ENCODE data around the gene KCNMA1.

The KCNMA1 gene

DNA sequence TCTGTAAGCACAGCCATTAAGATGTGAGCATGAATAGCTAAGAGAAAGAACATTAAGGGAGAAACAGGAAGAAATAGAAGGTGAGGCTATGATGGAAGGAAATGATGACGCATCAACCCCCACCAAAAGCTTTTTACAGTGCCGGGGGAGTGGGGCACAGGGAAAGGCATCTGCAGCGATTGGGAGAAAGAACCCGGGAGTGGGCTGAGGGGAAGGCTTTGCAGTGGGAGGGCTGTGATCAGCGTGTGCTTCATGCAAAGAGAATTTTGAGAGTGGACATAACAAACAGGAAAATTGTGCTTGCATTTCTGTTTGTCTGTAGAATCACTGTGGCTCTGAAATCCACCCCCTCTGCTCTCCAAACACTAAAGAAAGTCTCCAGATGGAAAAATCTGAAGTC lies 250.8 kb downstream of the KCNMA1 start:
- Histone ChIP-seq H3K9me3 (ENCODE audit: control insufficient read depth, low read length) (no peaks in the 10 kb centered on the region), H3K27ac (no peak overlapping the region), H2AFZ (no peak overlapping the region), H3K4me3 (ENCODE audit: low read depth, low read length) (no peak overlapping the region), H3K27me3 (ENCODE audit: control insufficient read depth, insufficient read depth, low read length) (no peaks in the 10 kb centered on the region), H3K9ac (no peak overlapping the region), H3K79me2 (no peaks in the 10 kb centered on the region), H3K36me3 (ENCODE audit: control insufficient read depth, insufficient read depth, low read length) (no peaks in the 10 kb centered on the region), H3K4me2 (ENCODE audit: low read length) (no peak overlapping the region), H3K4me1 (no peaks in the 10 kb centered on the region)
- TF ChIP-seq, protein P1, sequence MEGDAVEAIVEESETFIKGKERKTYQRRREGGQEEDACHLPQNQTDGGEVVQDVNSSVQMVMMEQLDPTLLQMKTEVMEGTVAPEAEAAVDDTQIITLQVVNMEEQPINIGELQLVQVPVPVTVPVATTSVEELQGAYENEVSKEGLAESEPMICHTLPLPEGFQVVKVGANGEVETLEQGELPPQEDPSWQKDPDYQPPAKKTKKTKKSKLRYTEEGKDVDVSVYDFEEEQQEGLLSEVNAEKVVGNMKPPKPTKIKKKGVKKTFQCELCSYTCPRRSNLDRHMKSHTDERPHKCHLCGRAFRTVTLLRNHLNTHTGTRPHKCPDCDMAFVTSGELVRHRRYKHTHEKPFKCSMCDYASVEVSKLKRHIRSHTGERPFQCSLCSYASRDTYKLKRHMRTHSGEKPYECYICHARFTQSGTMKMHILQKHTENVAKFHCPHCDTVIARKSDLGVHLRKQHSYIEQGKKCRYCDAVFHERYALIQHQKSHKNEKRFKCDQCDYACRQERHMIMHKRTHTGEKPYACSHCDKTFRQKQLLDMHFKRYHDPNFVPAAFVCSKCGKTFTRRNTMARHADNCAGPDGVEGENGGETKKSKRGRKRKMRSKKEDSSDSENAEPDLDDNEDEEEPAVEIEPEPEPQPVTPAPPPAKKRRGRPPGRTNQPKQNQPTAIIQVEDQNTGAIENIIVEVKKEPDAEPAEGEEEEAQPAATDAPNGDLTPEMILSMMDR (IDR thresholded peaks at IDR 0.05), result no peak

DNA sequence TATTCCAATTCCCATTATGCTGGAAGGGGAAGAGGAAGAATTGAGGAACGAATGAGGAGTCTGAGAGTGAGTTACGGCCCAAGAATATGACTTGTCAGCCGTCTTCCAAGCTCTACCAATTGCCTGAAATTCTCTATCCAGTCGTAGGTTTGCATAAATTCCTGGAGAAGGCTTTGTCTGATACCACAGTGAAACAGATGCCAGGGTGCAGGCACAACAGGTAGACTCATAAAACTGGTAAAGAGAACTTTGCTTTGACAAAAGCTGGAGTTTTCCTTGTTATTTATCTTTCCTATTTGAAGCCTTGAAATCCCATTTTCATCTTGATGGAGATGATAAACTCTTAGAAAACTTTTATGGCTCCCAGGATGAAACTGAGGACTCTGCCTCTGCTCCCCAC lies 251.2 kb downstream of the KCNMA1 start:
- Histone ChIP-seq H3K27ac (no peak overlapping the region), H3K4me1 (no peaks in the 10 kb centered on the region)

DNA sequence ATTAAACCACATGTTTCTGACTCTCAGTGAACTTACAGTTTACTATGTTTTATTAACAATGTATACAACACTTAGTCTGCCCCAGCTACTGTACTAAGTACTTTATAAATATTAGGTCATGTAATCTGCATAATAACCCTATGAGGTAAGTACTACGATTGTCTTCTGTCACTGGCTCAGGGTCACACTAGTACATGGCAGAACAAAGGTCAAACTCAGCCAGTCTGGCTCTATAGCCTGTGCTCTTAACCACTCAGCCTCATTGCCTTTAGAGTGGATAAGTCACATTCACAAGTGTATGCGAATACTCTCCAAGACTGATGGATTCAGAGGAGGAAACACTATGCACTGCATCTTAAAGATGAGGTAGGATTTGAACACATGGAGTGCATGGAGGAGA lies 252.3 kb downstream of the KCNMA1 start:
- Histone ChIP-seq H3K4me1 (no peaks in the 10 kb centered on the region), H3K79me2 (no peaks in the 10 kb centered on the region), H3K36me3 (ENCODE audit: control insufficient read depth, insufficient read depth, low read length) (no peaks in the 10 kb centered on the region), H3K4me2 (ENCODE audit: low read length) (no peak overlapping the region), H3K27me3 (ENCODE audit: control insufficient read depth, insufficient read depth, low read length) (no peaks in the 10 kb centered on the region), H3K9me3 (ENCODE audit: control insufficient read depth, low read length) (no peaks in the 10 kb centered on the region), H2AFZ (no peak overlapping the region), H3K27ac (no peak overlapping the region), H3K9ac (no peak overlapping the region), H3K4me3 (ENCODE audit: low read depth, low read length) (no peak overlapping the region)
- TF ChIP-seq, protein P1 (IDR thresholded peaks at IDR 0.05), result no peak

More for the DNA sequence above, 251.2 kb downstream of the KCNMA1 start:
- H3K9ac ChIP-seq, result no peak overlapping the region
- H3K4me3 ChIP-seq (ENCODE audit: low read depth, low read length), result no peak overlapping the region
- H2AFZ ChIP-seq, result no peak overlapping the region
- H3K27me3 ChIP-seq (ENCODE audit: control insufficient read depth, insufficient read depth, low read length), result no peaks in the 10 kb centered on the region
- H3K4me2 ChIP-seq (ENCODE audit: low read length), result no peak overlapping the region
- TF ChIP-seq, protein P1 (IDR thresholded peaks at IDR 0.05), result no peak
- no peaks in the 10 kb centered on the region for H3K36me3 ChIP-seq (ENCODE audit: control insufficient read depth, insufficient read depth, low read length)
- no peaks in the 10 kb centered on the region for H3K79me2 ChIP-seq
- H3K9me3 ChIP-seq (ENCODE audit: control insufficient read depth, low read length), result no peaks in the 10 kb centered on the region

DNA sequence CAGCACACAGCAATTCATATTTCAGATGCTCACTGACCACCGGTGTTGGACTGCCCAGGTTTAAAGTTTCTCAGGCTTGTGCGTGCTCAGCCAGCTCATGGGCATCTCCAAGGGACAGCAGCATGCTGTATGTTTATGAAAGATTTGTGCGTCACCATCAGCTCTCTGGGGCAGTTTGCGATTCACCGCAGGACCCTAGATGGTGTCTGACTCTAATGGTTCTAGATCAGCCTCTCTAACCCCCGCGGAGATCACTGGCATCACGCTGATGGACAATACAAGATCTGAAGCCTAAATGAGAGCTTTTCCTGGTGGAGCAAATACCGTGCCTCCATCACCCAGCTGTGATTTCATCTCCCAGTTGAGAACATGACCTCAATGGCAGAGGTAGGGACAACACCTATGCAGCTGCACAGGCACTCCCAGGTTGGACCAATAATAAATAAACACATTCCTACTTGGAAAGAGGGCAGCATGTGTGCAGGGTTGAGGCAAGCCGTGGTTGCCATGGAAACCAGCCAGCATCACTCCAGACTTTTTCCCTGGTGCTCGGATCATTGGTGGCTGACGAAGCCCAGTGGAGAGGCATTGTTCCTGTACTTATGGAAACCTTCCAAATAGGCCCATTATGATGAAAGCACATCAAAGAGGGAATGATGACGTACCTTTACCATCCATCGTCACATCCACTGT lies 253.6 kb downstream of the KCNMA1 start:
- Histone ChIP-seq H3K27ac (no peak overlapping the region), H3K27me3 (ENCODE audit: control insufficient read depth, insufficient read depth, low read length) (no peaks in the 10 kb centered on the region), H3K9ac (no peak overlapping the region), H3K4me2 (ENCODE audit: low read length) (no peak overlapping the region), H3K9me3 (ENCODE audit: control insufficient read depth, low read length) (no peaks in the 10 kb centered on the region), H2AFZ (no peak overlapping the region), H3K4me3 (ENCODE audit: low read depth, low read length) (no peak overlapping the region), H3K4me1 (no peaks in the 10 kb centered on the region), H3K79me2 (no peaks in the 10 kb centered on the region), H3K36me3 (ENCODE audit: control insufficient read depth, insufficient read depth, low read length) (no peaks in the 10 kb centered on the region)
- TF ChIP-seq, protein P1 (IDR thresholded peaks at IDR 0.05), result no peak

DNA sequence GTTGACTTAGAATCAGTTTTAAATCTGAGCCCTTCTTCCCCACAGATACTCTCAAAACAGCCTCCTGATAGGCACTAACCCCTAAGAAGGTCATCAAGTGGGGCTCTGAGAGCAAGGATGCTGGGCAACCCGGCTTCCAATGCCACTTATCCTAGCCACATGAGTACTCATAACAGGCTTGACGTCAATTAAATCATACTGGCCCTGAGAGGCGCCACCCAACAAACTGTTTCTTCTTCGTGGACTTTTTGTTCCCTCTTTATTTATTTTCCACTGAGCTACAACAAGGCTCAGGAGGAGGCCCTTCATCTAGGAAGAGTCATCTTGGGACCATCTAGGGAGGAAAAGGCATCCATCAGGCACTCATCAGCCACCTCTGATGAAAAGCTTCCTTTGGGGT lies 255.9 kb downstream of the KCNMA1 start:
- Histone ChIP-seq H3K27me3 (ENCODE audit: control insufficient read depth, insufficient read depth, low read length) (no peaks in the 10 kb centered on the region), H2AFZ (no peak overlapping the region), H3K9me3 (ENCODE audit: control insufficient read depth, low read length) (no peaks in the 10 kb centered on the region), H3K4me1 (peaks cover 3% of the 10 kb centered on the region), H3K79me2 (no peaks in the 10 kb centered on the region), H3K27ac (no peak overlapping the region), H3K4me2 (ENCODE audit: low read length) (no peak overlapping the region), H3K36me3 (ENCODE audit: control insufficient read depth, insufficient read depth, low read length) (no peaks in the 10 kb centered on the region), H3K9ac (no peak overlapping the region), H3K4me3 (ENCODE audit: low read depth, low read length) (no peak overlapping the region)
- TF ChIP-seq, protein P1 (IDR thresholded peaks at IDR 0.05), result no peak

All from parathyroid adenoma (tissue), 2 donors.